Camera-type eye (tissue), 1 donor: ENCODE results near the gene WBP2. TPM values are rescaled to one million over a fixed set of nuclear protein-coding genes. Genes with fewer than 3 reads are reported as not detected.

Source experiments
- total RNA-seq: library from RNA; depleted of rRNA; stranded (reverse); fragments of >200 nt; gene quantifications from one replicate; pipeline ENCODE4 v1.2.3, GENCODE V29; 2014

Gene WBP2
- total RNA-seq: 50.5 TPM

DNA sequence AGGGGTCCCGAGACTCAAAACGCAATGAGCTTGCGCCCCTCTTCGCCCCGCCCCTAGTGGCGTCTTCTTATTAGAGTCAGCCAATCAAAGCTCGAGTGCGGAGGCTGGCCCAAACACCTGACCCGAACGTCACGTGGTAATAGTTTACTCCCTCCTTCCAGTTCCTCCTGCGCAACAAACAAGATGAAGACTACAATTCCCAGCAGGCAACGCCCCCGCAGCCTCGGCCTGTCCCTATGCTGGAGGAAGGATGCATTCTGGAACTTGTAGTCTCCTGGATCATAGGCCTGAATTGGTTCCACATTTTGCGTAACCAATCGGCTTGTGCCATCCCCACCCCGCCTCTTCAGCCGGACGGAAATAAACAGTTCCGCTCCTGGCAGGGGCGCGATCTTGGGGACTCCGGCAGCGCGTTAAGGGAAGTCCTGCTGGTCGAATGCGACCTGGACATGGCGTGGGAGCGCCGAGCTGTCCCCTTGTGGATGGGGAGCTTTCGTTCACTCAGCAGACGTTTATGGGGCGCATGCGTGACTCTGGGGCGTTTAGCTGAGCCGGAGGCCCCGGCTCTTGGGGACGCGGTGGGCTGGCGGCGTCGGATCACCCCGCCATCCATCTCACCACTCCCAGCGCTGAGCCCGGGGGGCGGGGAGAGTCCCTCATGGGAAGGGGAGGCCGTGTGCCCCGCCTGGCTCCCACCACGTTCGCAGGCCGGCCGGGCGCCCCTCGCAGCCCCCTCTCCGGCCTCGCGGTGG lies at the start of gene WBP2:
Gene WBP2 (minus strand): TSS at position 26 of the 752 bp plus-strand sequence. CDS start 38 bp downstream, outside the sequence.

GRCh38 chr17:75896415-75897159 lies 41.5 kb upstream of the WBP2 start, which contains the start of gene TRIM65:
TSS of gene TRIM65 (minus strand) at chr17:75896951. CDS start at chr17:75896937, 14 bp downstream.

GRCh38 chr17:75878174-75878998 lies 23.3 kb upstream of the WBP2 start, which contains the start of gene TRIM47:
TSS of gene TRIM47 (minus strand) at chr17:75878581. CDS start at chr17:75878548, 33 bp downstream.

DNA sequence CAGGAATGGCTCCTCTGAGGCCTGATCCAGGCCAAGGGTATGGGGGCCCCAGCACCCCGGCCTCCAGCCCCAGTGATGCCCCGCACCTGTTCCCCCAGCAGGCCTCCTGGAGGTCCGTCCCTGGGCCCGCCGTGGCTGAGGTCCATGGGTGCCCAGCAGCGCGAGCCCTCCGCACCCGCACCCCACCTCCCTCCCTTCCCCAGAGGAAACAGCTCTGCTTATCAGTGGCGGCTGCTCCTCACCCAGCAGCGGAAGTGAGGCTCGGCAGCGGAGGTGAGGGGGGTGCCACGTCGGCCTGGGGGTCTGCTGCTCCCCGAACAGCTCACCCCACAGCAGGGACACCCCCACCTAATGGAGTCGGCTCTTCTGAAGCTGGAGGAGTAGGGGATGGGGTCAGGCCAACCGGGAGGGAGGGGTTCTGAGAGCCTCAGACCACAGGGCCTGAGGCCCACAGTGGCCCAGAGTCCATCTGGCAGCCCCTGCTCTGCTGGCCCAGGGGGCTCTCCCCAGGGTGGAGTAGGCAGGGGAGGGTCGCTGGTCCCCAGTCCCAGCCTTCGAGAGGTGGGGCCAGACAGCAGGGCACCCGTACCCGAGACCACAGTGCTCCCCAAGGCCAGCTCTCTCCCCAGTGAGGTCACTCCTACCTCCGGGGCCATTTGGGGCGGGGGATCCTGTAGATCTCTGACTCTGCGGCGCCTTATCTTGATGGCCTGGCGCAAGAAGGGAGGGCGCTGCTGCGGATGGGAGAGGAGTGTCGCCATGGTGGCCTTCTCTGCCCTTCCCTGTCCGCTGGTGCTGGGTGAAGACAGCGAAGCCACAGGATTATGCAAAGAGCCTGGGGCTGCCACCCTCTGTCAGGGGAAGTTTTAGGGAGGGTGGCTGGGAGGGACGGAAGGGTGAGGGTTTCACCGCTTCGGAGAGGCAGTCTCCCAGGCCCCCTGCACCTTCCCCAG lies 11.3 kb downstream of the WBP2 start, which contains the start of gene UNC13D:
Gene UNC13D (minus strand): TSS at position 828 of the 953 bp plus-strand sequence. CDS start 67 bp downstream, at position 761.

Other genes starting within 250 kb of the WBP2 start
- gene SMIM5, start 221.9 kb downstream of the WBP2 start, total RNA-seq: 3.5 TPM
- 32.5 TPM for gene RECQL5, start 188.2 kb downstream of the WBP2 start, total RNA-seq
- 109 TPM for gene SAP30BP, start 188.0 kb downstream of the WBP2 start, total RNA-seq
- gene ITGB4, start 133.9 kb downstream of the WBP2 start, total RNA-seq: 19.5 TPM
- gene GALK1, start 90.1 kb downstream of the WBP2 start, total RNA-seq: 14.5 TPM
- gene UNK, start 70.5 kb downstream of the WBP2 start, total RNA-seq: 78.4 TPM
- 5.0 TPM for gene UNC13D, start 10.9 kb downstream of the WBP2 start, total RNA-seq
- gene TRIM47, start 23.2 kb upstream of the WBP2 start, total RNA-seq: 14.9 TPM
- 24.4 TPM for gene TRIM65, start 41.6 kb upstream of the WBP2 start, total RNA-seq
- 45.7 TPM for gene MRPL38, start 49.5 kb upstream of the WBP2 start, total RNA-seq
- 19.8 TPM for gene FBF1, start 85.7 kb upstream of the WBP2 start, total RNA-seq
- 75.3 TPM for gene ACOX1, start 123.8 kb upstream of the WBP2 start, total RNA-seq
- 22.5 TPM for gene TEN1, start 123.9 kb upstream of the WBP2 start, total RNA-seq
- gene CDK3, start 145.5 kb upstream of the WBP2 start, total RNA-seq: 7.5 TPM
- gene EVPL, start 172.0 kb upstream of the WBP2 start, total RNA-seq: 5.5 TPM
- gene SRP68, start 217.2 kb upstream of the WBP2 start, total RNA-seq: 57.0 TPM
- gene GALR2, start 219.4 kb upstream of the WBP2 start, total RNA-seq: not detected
- gene ZACN, start 223.8 kb upstream of the WBP2 start, total RNA-seq: not detected
- 131 TPM for gene EXOC7, start 248.5 kb upstream of the WBP2 start, total RNA-seq